ENCODE data around the gene PXYLP1. TPM values are rescaled to one million over a fixed set of nuclear protein-coding genes. Genes with fewer than 3 reads are reported as not detected.

The PXYLP1 gene
- total and polyA plus RNA-seq, 2 of the 8 experiments (the other 6 are each of a cell fraction or from before 2014, with no cell fraction given): 19.4 to 20.6 TPM

DNA sequence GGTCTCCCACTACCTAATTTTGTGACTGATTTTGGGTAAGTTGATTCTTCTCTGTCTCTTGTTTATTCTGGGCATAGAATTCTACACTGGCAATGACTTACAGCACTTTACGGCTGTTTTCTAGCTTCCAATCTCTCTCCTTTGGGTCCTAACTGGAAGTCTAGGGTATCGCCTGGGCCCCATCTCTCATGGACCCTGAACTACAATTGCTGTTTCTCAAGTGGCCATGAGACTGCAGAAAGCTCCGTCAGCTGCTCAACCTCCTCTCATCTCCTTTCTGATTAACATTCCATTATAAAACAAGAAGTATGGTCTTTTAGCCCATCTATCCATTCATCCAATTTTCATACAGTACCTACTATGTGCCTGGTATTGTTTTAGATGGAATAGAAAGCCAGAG, 4.4 kb upstream of the PXYLP1 start (continued):
- TF ChIP-seq, protein P1, sequence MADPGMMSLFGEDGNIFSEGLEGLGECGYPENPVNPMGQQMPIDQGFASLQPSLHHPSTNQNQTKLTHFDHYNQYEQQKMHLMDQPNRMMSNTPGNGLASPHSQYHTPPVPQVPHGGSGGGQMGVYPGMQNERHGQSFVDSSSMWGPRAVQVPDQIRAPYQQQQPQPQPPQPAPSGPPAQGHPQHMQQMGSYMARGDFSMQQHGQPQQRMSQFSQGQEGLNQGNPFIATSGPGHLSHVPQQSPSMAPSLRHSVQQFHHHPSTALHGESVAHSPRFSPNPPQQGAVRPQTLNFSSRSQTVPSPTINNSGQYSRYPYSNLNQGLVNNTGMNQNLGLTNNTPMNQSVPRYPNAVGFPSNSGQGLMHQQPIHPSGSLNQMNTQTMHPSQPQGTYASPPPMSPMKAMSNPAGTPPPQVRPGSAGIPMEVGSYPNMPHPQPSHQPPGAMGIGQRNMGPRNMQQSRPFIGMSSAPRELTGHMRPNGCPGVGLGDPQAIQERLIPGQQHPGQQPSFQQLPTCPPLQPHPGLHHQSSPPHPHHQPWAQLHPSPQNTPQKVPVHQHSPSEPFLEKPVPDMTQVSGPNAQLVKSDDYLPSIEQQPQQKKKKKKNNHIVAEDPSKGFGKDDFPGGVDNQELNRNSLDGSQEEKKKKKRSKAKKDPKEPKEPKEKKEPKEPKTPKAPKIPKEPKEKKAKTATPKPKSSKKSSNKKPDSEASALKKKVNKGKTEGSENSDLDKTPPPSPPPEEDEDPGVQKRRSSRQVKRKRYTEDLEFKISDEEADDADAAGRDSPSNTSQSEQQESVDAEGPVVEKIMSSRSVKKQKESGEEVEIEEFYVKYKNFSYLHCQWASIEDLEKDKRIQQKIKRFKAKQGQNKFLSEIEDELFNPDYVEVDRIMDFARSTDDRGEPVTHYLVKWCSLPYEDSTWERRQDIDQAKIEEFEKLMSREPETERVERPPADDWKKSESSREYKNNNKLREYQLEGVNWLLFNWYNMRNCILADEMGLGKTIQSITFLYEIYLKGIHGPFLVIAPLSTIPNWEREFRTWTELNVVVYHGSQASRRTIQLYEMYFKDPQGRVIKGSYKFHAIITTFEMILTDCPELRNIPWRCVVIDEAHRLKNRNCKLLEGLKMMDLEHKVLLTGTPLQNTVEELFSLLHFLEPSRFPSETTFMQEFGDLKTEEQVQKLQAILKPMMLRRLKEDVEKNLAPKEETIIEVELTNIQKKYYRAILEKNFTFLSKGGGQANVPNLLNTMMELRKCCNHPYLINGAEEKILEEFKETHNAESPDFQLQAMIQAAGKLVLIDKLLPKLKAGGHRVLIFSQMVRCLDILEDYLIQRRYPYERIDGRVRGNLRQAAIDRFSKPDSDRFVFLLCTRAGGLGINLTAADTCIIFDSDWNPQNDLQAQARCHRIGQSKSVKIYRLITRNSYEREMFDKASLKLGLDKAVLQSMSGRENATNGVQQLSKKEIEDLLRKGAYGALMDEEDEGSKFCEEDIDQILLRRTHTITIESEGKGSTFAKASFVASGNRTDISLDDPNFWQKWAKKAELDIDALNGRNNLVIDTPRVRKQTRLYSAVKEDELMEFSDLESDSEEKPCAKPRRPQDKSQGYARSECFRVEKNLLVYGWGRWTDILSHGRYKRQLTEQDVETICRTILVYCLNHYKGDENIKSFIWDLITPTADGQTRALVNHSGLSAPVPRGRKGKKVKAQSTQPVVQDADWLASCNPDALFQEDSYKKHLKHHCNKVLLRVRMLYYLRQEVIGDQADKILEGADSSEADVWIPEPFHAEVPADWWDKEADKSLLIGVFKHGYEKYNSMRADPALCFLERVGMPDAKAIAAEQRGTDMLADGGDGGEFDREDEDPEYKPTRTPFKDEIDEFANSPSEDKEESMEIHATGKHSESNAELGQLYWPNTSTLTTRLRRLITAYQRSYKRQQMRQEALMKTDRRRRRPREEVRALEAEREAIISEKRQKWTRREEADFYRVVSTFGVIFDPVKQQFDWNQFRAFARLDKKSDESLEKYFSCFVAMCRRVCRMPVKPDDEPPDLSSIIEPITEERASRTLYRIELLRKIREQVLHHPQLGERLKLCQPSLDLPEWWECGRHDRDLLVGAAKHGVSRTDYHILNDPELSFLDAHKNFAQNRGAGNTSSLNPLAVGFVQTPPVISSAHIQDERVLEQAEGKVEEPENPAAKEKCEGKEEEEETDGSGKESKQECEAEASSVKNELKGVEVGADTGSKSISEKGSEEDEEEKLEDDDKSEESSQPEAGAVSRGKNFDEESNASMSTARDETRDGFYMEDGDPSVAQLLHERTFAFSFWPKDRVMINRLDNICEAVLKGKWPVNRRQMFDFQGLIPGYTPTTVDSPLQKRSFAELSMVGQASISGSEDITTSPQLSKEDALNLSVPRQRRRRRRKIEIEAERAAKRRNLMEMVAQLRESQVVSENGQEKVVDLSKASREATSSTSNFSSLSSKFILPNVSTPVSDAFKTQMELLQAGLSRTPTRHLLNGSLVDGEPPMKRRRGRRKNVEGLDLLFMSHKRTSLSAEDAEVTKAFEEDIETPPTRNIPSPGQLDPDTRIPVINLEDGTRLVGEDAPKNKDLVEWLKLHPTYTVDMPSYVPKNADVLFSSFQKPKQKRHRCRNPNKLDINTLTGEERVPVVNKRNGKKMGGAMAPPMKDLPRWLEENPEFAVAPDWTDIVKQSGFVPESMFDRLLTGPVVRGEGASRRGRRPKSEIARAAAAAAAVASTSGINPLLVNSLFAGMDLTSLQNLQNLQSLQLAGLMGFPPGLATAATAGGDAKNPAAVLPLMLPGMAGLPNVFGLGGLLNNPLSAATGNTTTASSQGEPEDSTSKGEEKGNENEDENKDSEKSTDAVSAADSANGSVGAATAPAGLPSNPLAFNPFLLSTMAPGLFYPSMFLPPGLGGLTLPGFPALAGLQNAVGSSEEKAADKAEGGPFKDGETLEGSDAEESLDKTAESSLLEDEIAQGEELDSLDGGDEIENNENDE (IDR thresholded peaks at IDR 0.05; ENCODE audit: insufficient replicate concordance, low read length): no peak
- TF ChIP-seq CBX5 (IDR thresholded peaks at IDR 0.05; ENCODE audit: low read depth, low read length): no peak
- TF ChIP-seq TEAD4 (IDR thresholded peaks at IDR 0.05; ENCODE audit: low read depth, low read length): no peak
- TF ChIP-seq, protein P2, sequence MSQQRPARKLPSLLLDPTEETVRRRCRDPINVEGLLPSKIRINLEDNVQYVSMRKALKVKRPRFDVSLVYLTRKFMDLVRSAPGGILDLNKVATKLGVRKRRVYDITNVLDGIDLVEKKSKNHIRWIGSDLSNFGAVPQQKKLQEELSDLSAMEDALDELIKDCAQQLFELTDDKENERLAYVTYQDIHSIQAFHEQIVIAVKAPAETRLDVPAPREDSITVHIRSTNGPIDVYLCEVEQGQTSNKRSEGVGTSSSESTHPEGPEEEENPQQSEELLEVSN (IDR thresholded peaks at IDR 0.05): no peak
- TF ChIP-seq CEBPB (IDR thresholded peaks at IDR 0.05; ENCODE audit: low read depth, low read length): no peak
- TF ChIP-seq POU5F1 (IDR thresholded peaks at IDR 0.05; ENCODE audit: low read depth, low read length): no peak
- no peak for TF ChIP-seq CBX8 (IDR thresholded peaks at IDR 0.05; ENCODE audit: borderline replicate concordance, low read depth, low read length)
